NK-92 (cell line): ENCODE data around the gene ZC3H13.

Experiments used
- DNase-seq: peaks from one replicate; lab custom pipeline; 2025; ENCODE audit not compliant: unreplicated experiment; lab: John Stamatoyannopoulos, UW

Gene ZC3H13

GRCh38 chr13:45941261-45941660, 111.3 kb downstream of the ZC3H13 start:
- DNase-seq, result no peak

GRCh38 chr13:45940061-45940460, 112.5 kb downstream of the ZC3H13 start:
- no peak for DNase-seq

- no peak for DNase-seq
Measured at GRCh38 chr13:45936621-45937020, 115.9 kb downstream of the ZC3H13 start.

GRCh38 chr13:45934283-45934682, 118.3 kb downstream of the ZC3H13 start:
- DNase-seq, result no peak

- no peak for DNase-seq
Measured at GRCh38 chr13:45933203-45933908, 119.2 kb downstream of the ZC3H13 start.

- no peak for DNase-seq
Measured at GRCh38 chr13:45932676-45933075, 119.9 kb downstream of the ZC3H13 start.

GRCh38 chr13:45932172-45932571, 120.4 kb downstream of the ZC3H13 start:
- DNase-seq, result no peak

GRCh38 chr13:45931211-45931610, 121.3 kb downstream of the ZC3H13 start:
- no peak for DNase-seq

- DNase-seq, result no peak
Measured at GRCh38 chr13:45930177-45930576, 122.4 kb downstream of the ZC3H13 start.

- DNase-seq, result no peak
Measured at GRCh38 chr13:45928843-45929242, 123.7 kb downstream of the ZC3H13 start.

- DNase-seq, result no peak
Measured at GRCh38 chr13:45928176-45928575, 124.4 kb downstream of the ZC3H13 start.

GRCh38 chr13:45926741-45927140, 125.8 kb downstream of the ZC3H13 start:
- no peak for DNase-seq

GRCh38 chr13:45925151-45925550, 127.4 kb downstream of the ZC3H13 start:
- no peak for DNase-seq

GRCh38 chr13:45921162-45921736, 131.3 kb downstream of the ZC3H13 start:
- no peak for DNase-seq

- DNase-seq, result no peak
Measured at GRCh38 chr13:45918597-45918996, 133.9 kb downstream of the ZC3H13 start.

GRCh38 chr13:45917019-45917418, 135.5 kb downstream of the ZC3H13 start:
- DNase-seq, result no peak

GRCh38 chr13:45915686-45916439, 136.7 kb downstream of the ZC3H13 start:
- DNase-seq, result no peak

GRCh38 chr13:45909673-45910072, 142.9 kb downstream of the ZC3H13 start:
- DNase-seq, result no peak

- DNase-seq, result no peak
Measured at GRCh38 chr13:45909089-45909488, 143.5 kb downstream of the ZC3H13 start.

- no peak for DNase-seq
Measured at GRCh38 chr13:45907503-45907902, 145.0 kb downstream of the ZC3H13 start.
